H1 (cell line): ENCODE data around the gene ERC1. TPM values are rescaled to one million over a fixed set of nuclear protein-coding genes. Genes with fewer than 3 reads are reported as not detected.

ENCODE experiments used
- CTCF ChIA-PET: fragments of 300-600 bp; sonication (Branson Sonifier 250); formaldehyde crosslinking; loops from one replicate; lab custom pipeline; 2021; ENCODE audit not compliant: partially characterized antibody; lab: Charles Lee
- POLR2A ChIA-PET: fragments of 300-600 bp; sonication (Branson Sonifier 250); formaldehyde crosslinking; loops from one replicate; lab custom pipeline; 2021; ENCODE audit warnings: inconsistent platforms; ENCODE audit not compliant: partially characterized antibody; lab: Charles Lee
- DNase-seq, 2 experiments: peaks; one replicate each; pipeline versions ENCODE4 v3.0.0 to v3.0.0-alpha.2; 2010 to 2022; ENCODE audit warnings: low spot score in 2 of 2, low read depth in 1 of 2, mixed read lengths in 1 of 2
- FAIRE-seq: peaks from 2 replicates; lab custom pipeline; 2011; peaks lifted over from hg19 to GRCh38; lab: Jason Lieb, UNC
- H2AFZ ChIP-seq: 2 replicates; pipeline ENCODE4 v1.8.1; 2012; ENCODE audit warnings: low read length, inconsistent platforms
- H2AK5ac ChIP-seq: 2 replicates; pipeline ENCODE4 v1.6.1; 2013; ENCODE audit warnings: low read depth, low read length
- H2BK120ac ChIP-seq: replicated peaks from 2 replicates; pipeline ENCODE3; 2013; ENCODE audit warnings: low read depth, low read length, inconsistent platforms
- H2BK12ac ChIP-seq: 2 replicates; pipeline ENCODE4 v1.6.1; 2013; ENCODE audit warnings: low read depth, low read length
- H2BK15ac ChIP-seq: 2 replicates; pipeline ENCODE4 v1.6.1; 2013; ENCODE audit warnings: low read length
- H2BK20ac ChIP-seq: 2 replicates; pipeline ENCODE4 v1.6.1; 2013; ENCODE audit warnings: low read length
- H2BK5ac ChIP-seq: 2 replicates; pipeline ENCODE4 v1.6.1; 2013; ENCODE audit warnings: low read depth, low read length
- H3K14ac ChIP-seq: 2 replicates; pipeline ENCODE4 v1.6.1; 2013; ENCODE audit warnings: inconsistent platforms; ENCODE audit not compliant: insufficient read length
- H3K18ac ChIP-seq: 2 replicates; pipeline ENCODE4 v1.6.1; 2013; ENCODE audit warnings: low read length; ENCODE audit errors: extremely low read depth
- H3K23ac ChIP-seq: 2 replicates; pipeline ENCODE4 v1.6.1; 2013; ENCODE audit warnings: inconsistent platforms; ENCODE audit not compliant: insufficient read length
- H3K23me2 ChIP-seq: 2 replicates; pipeline ENCODE4 v1.6.1; 2013; ENCODE audit warnings: low read depth, low read length
- H3K27ac ChIP-seq: 2 replicates; pipeline ENCODE4 v1.6.1; 2011; ENCODE audit warnings: low read depth, low read length, inconsistent platforms
- H3K27me3 ChIP-seq, 4 experiments: replicated peaks in 1 of 4; 1 replicate in 1 of 4; 2 replicates in 3 of 4; pipeline versions ENCODE4 v1.6.1 to v1.8.1; 2011 to 2013; ENCODE audit warnings: low read length in 3 of 4, mild to moderate bottlenecking in 3 of 4, inconsistent platforms in 2 of 4, mixed read lengths in 2 of 4, moderate library complexity in 1 of 4; ENCODE audit not compliant: control insufficient read depth in 3 of 4, insufficient read depth in 3 of 4; ENCODE audit errors: extremely low read depth in 1 of 4
- H3K36me3 ChIP-seq, 4 experiments: 2 replicates each; pipeline versions ENCODE4 v1.6.1 to v1.8.1; 2011 to 2013; ENCODE audit warnings: mild to moderate bottlenecking in 4 of 4, low read length in 3 of 4, moderate library complexity in 2 of 4, control low read depth in 1 of 4, inconsistent platforms in 1 of 4; ENCODE audit not compliant: insufficient read depth in 4 of 4, control insufficient read depth in 2 of 4
- H3K4ac ChIP-seq: replicated peaks from 2 replicates; pipeline ENCODE3; 2013; ENCODE audit warnings: low read length, low read depth, mixed read lengths, inconsistent platforms; ENCODE audit not compliant: insufficient read length
- H3K4me1 ChIP-seq, 4 experiments: replicated peaks in 1 of 4; 1 replicate in 1 of 4; 2 replicates in 3 of 4; pipeline versions ENCODE4 v1.6.1 to v1.8.1; 2011 to 2013; ENCODE audit warnings: low read length in 3 of 4, inconsistent platforms in 2 of 4, mixed read lengths in 1 of 4; ENCODE audit not compliant: insufficient read depth in 4 of 4, control insufficient read depth in 3 of 4
- H3K4me2 ChIP-seq, 2 experiments: 2 replicates each; pipeline versions ENCODE4 v1.6.1 to v1.8.1; 2011 to 2013; ENCODE audit warnings: low read depth in 2 of 2, low read length in 2 of 2, control low read depth in 1 of 2, inconsistent platforms in 1 of 2, mild to moderate bottlenecking in 1 of 2; ENCODE audit not compliant: insufficient read depth in 1 of 2
- H3K4me3 ChIP-seq, 4 experiments: fragments of 200-600, 300-600 bp in 1 of 4; sonication (generic), shearing (Covaris generic), sonication (Bioruptor Twin) in 1 of 4; 2 replicates each; pipeline versions ENCODE4 v1.5.1 to v1.8.1; 2011 to 2016; ENCODE audit warnings: low read length in 4 of 4, low read depth in 3 of 4, control low read depth in 2 of 4, inconsistent platforms in 2 of 4, mild to moderate bottlenecking in 2 of 4, mixed read lengths in 1 of 4, moderate library complexity in 1 of 4; ENCODE audit not compliant: insufficient read depth in 2 of 4; ENCODE audit errors: extremely low read depth in 1 of 4
- H3K56ac ChIP-seq: replicated peaks from 2 replicates; pipeline ENCODE3; 2013; ENCODE audit warnings: low read depth, mild to moderate bottlenecking, mixed read lengths, low read length, inconsistent platforms; ENCODE audit not compliant: insufficient read length
- H3K79me1 ChIP-seq: 2 replicates; pipeline ENCODE4 v1.6.1; 2013; ENCODE audit warnings: low read depth, low read length, control low read depth
- H3K79me2 ChIP-seq, 2 experiments: 2 replicates each; pipeline versions ENCODE4 v1.6.1 to v1.8.1; 2012 to 2013; ENCODE audit warnings: low read length in 2 of 2, mild to moderate bottlenecking in 2 of 2, inconsistent platforms in 1 of 2; ENCODE audit not compliant: insufficient read depth in 2 of 2, control insufficient read depth in 1 of 2
- H3K9ac ChIP-seq, 4 experiments: replicated peaks in 1 of 4; 1 replicate in 1 of 4; 2 replicates in 3 of 4; pipeline versions ENCODE4 v1.6.1 to v1.8.1; 2011 to 2013; ENCODE audit warnings: low read depth in 3 of 4, low read length in 3 of 4, control low read depth in 2 of 4, mild to moderate bottlenecking in 2 of 4, moderate library complexity in 2 of 4, inconsistent platforms in 1 of 4; ENCODE audit errors: extremely low read depth in 1 of 4
- H3K9me3 ChIP-seq, 2 experiments: 2 replicates each; pipeline versions ENCODE4 v1.6.1 to v1.8.1; 2012 to 2013; ENCODE audit warnings: mild to moderate bottlenecking in 2 of 2, moderate library complexity in 2 of 2, control low read depth in 1 of 2, inconsistent platforms in 1 of 2, low read depth in 1 of 2, low read length in 1 of 2, mixed read lengths in 1 of 2; ENCODE audit not compliant: insufficient read depth in 2 of 2
- H4K20me1 ChIP-seq, 2 experiments: replicated peaks in 1 of 2; 2 replicates each; pipeline versions ENCODE3 to v1.8.1; 2011 to 2013; ENCODE audit warnings: inconsistent platforms in 2 of 2, low read length in 2 of 2, mild to moderate bottlenecking in 1 of 2; ENCODE audit not compliant: insufficient read depth in 2 of 2, control insufficient read depth in 1 of 2
- H4K5ac ChIP-seq: 2 replicates; pipeline ENCODE4 v1.6.1; 2013; ENCODE audit warnings: low read length, low read depth, mixed read lengths, inconsistent platforms; ENCODE audit not compliant: insufficient read length
- H4K8ac ChIP-seq: 2 replicates; pipeline ENCODE4 v1.8.0; 2013; ENCODE audit warnings: mild to moderate bottlenecking, moderate library complexity, low read length, inconsistent platforms; ENCODE audit not compliant: insufficient read depth; ENCODE audit errors: extremely low read depth
- H4K91ac ChIP-seq: replicated peaks from 2 replicates; pipeline ENCODE3; 2013; ENCODE audit warnings: low read length, mixed read lengths, inconsistent platforms; ENCODE audit not compliant: insufficient read length
- CHD2 ChIP-seq: IDR thresholded peaks from 2 replicates; pipeline ENCODE4 v1.6.1; 2012; ENCODE audit warnings: low read length, improper control_type of control experiment
- JUN ChIP-seq: IDR thresholded peaks from 2 replicates; pipeline ENCODE4 v1.6.1; 2011; ENCODE audit warnings: low read depth, mild to moderate bottlenecking, improper control_type of control experiment, low read length
- KDM4A ChIP-seq: IDR thresholded peaks from one replicate; pipeline ENCODE4 v1.7.1; 2012; ENCODE audit warnings: low read depth, mild to moderate bottlenecking, moderate library complexity, low read length, inconsistent platforms; ENCODE audit not compliant: severe bottlenecking
- RBBP5 ChIP-seq: IDR thresholded peaks from 2 replicates; pipeline ENCODE4 v1.7.1; 2012; ENCODE audit warnings: low read depth, mild to moderate bottlenecking, inconsistent platforms, low read length, moderate library complexity, borderline replicate concordance
- RFX5 ChIP-seq: IDR thresholded peaks from 2 replicates; pipeline ENCODE4 v1.6.1; 2011; ENCODE audit warnings: low read depth, low read length, improper control_type of control experiment, borderline replicate concordance
- SP1 ChIP-seq: IDR thresholded peaks from 2 replicates; pipeline ENCODE4 v1.6.1; 2011; ENCODE audit warnings: low read depth, low read length
- SP4 ChIP-seq: IDR thresholded peaks from 2 replicates; pipeline ENCODE4 v1.6.1; 2012; ENCODE audit warnings: low read length, inconsistent platforms
- TEAD4 ChIP-seq: IDR thresholded peaks from 2 replicates; pipeline ENCODE4 v1.6.1; 2012; ENCODE audit warnings: low read depth, low read length, inconsistent platforms, mixed read lengths
- YY1 ChIP-seq: IDR thresholded peaks from 2 replicates; pipeline ENCODE4 v1.6.1; 2011; ENCODE audit warnings: low read depth, mild to moderate bottlenecking, low read length
- WGBS, 2 experiments: shearing (Covaris generic) in 1 of 2; methylation state at CpG; one replicate each; pipeline versions ENCODE4 v1.1.6 to v1.1.7; 2013 to 2015; ENCODE audit warnings: low lambda C conversion rate in 2 of 2, mixed read lengths in 2 of 2, inconsistent platforms in 1 of 2, low coverage in 1 of 2, missing lambda C conversion rate in 1 of 2; ENCODE audit not compliant: insufficient replicate concordance in 2 of 2, insufficient coverage in 1 of 2, insufficient read length in 1 of 2; ENCODE audit errors: extremely low coverage in 1 of 2, missing lambda C conversion rate in 1 of 2; 5-methylcytosine and 5-hydroxymethylcytosine counted together
- polyA plus RNA-seq, 7 experiments: library from polyadenylated mRNA; depleted of rRNA in 3 of 7; stranded (reverse) in 5 of 7; unstranded in 2 of 7; fragments of >200 nt in 5 of 7; fragments of 200-250 nt in 2 of 7; gene quantifications; 1 replicate in 5 of 7; 2 replicates in 1 of 7; 4 replicates in 1 of 7; pipeline versions ENCODE4 v1.2.1 to v1.2.3, GENCODE V29; 2011 to 2013; ENCODE audit warnings: missing spikeins in 2 of 7, mixed read lengths in 2 of 7
- total RNA-seq: library from RNA; stranded (reverse); fragmentation: NEBNext Ultra II Directional; extraction: Animal tissue kit (Norgen Biotek cat#: 25700); gene quantifications from 2 replicates; pipeline ENCODE4 v1.2.1, GENCODE V29; 2021

The ERC1 gene
- total and polyA plus RNA-seq, 2 of the 8 experiments (the other 6 are each of a cell fraction or from before 2014, with no cell fraction given): 7.8 to 45.7 TPM

DNA sequence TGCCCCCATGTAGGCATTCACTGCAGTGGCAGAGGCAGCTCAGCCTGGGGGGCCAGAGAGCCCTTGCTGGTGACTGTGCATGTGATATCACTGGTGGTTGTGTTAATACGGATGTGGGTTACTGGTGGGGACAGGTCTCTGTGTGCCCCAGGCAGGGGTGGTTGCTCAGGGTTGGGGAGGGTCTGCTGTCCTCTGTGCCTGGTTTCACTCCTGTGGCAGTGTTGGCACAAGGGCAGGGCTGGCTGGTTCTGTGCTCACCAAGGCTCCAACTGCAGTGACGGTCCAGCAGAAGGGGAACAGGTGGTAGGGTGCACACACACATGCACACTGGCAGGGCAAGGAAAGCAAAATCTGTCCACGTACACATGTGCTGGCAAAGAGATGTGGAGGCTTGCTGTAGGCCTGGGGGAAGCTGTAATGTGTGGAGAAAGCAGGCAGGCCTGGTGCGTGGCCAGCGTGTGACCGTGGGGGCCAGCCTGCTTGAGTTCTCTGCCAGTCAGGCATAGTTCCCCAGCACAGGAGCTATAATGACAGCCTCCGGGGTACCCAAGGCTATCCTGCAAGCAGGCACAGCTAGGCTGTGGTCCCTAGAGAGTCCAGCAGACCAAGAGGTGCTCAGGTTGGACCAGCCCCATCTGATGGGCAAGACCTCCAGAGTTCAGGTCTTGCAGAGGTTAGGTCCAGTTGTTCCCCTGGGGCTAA, 348.7 kb downstream of the ERC1 start:
- Histone ChIP-seq H3K56ac (no peak overlapping the region), H2BK5ac (no peak overlapping the region), H2BK12ac (no peak overlapping the region), H3K9me3 (no peaks in the 10 kb centered on the region), H4K5ac (no peak overlapping the region)
- TF ChIP-seq JUN (no peak), KDM4A (no peak), CHD2 (no peak), RBBP5 (no peak), TEAD4 (no peak), SP4 (no peak), SP1 (no peak), RFX5 (no peak), YY1 (no peak)
- TF ChIP-seq, all 59 proteins: peak for 0
- Histone ChIP-seq H3K4me3 (no peak overlapping the region), H3K27me3 (no peaks in the 10 kb centered on the region), H3K4me1 (no peaks in the 10 kb centered on the region), H4K20me1 (peaks cover 0 to 5% of the 10 kb centered on the region in 2 experiments), H3K9ac (no peak overlapping the region), H3K23ac (no peak overlapping the region), H3K79me1 (no peaks in the 10 kb centered on the region), H4K8ac (no peak overlapping the region), H3K27ac (no peak overlapping the region), H3K79me2 (no peaks in the 10 kb centered on the region), H2AFZ (no peak overlapping the region), H4K91ac (no peak overlapping the region), H3K18ac (no peak overlapping the region), H3K23me2 (no peaks in the 10 kb centered on the region), H2BK120ac (no peak overlapping the region), H3K36me3 (no peaks in the 10 kb centered on the region), H2AK5ac (no peak overlapping the region), H3K14ac (no peak overlapping the region), H3K4ac (no peak overlapping the region), H2BK15ac (no peak overlapping the region), H2BK20ac (no peak overlapping the region), H3K4me2 (no peak overlapping the region)
- ChIA-PET CTCF (interaction anchor here (0.9 to 1.8 kb wide), 2 partner anchors 120 to 222 kb away, joined by 3 to 6 read pairs; no protein-coding TSS in a partner anchor), POLR2A (interaction anchor here (1.3 kb wide), 1 partner anchor 12 kb away, joined by 3 read pairs; no protein-coding TSS in a partner anchor)
- FAIRE-seq: no peak
- 91% methylated on average over 7 of the region's 7 CpGs; no CpG with 5 or more reads in 1 of the 2 experiments for WGBS, 2 experiments
- DNase-seq: no peak
